Endothelial cell (in vitro differentiated cells): Measurements from ENCODE around the gene NOTUM. TPM values are rescaled to one million over a fixed set of nuclear protein-coding genes. Genes with fewer than 3 reads are reported as not detected.

Experiments
- DNase-seq: peaks from one replicate; pipeline ENCODE4 v3.0.0; 2021; ENCODE audit warnings: low spot score
- H3K27ac Mint-ChIP-seq: one replicate; pipeline ENCODE4 v1.8.0; 2021; ENCODE audit warnings: mixed read lengths, inconsistent platforms; ENCODE audit not compliant: unreplicated experiment
- H3K27me3 Mint-ChIP-seq: one replicate; pipeline ENCODE4 v1.8.0; 2021; ENCODE audit warnings: mild to moderate bottlenecking, moderate library complexity, mixed read lengths, inconsistent platforms; ENCODE audit not compliant: unreplicated experiment
- H3K36me3 Mint-ChIP-seq: one replicate; pipeline ENCODE4 v1.8.0; 2021; ENCODE audit warnings: mild to moderate bottlenecking, low read depth, mixed read lengths, inconsistent platforms; ENCODE audit not compliant: unreplicated experiment
- H3K4me1 Mint-ChIP-seq: one replicate; pipeline ENCODE4 v1.8.0; 2021; ENCODE audit warnings: mild to moderate bottlenecking, mixed read lengths, inconsistent platforms; ENCODE audit not compliant: unreplicated experiment
- H3K4me3 Mint-ChIP-seq: one replicate; pipeline ENCODE4 v1.8.0; 2021; ENCODE audit warnings: mild to moderate bottlenecking, mixed read lengths, inconsistent platforms; ENCODE audit not compliant: unreplicated experiment
- H3K9me3 Mint-ChIP-seq: one replicate; pipeline ENCODE4 v1.8.0; 2021; ENCODE audit warnings: mixed read lengths, inconsistent platforms; ENCODE audit not compliant: unreplicated experiment
- CTCF ChIP-seq: fragments of 200-600 bp; sonication (generic); IDR thresholded peaks from one replicate; pipeline ENCODE4 v1.5.0; 2021; ENCODE audit warnings: antibody characterized with exemption; ENCODE audit not compliant: unreplicated experiment
- total RNA-seq: library from RNA; stranded (reverse); fragmentation: NEBNext Ultra II Directional; extraction: Animal tissue kit (Norgen Biotek cat#: 25700); gene quantifications from one replicate; pipeline ENCODE4 v1.2.1, GENCODE V29; 2021; ENCODE audit not compliant: unreplicated experiment

NOTUM gene
- total RNA-seq, 1 donor from 2014 or later = not detected

GRCh38 chr17:82003411-82004381, 42.7 kb upstream of the NOTUM start:
- Mint-ChIP-seq H3K4me1 (peaks cover 4% of the 10 kb centered on the region), H3K9me3 (no peaks in the 10 kb centered on the region), H3K36me3 (no peaks in the 10 kb centered on the region), H3K4me3 (no peak overlapping the region), H3K27me3 (peaks cover 6% of the 10 kb centered on the region), H3K27ac (no peak overlapping the region)
- no peak for TF ChIP-seq CTCF
- no peak for DNase-seq

GRCh38 chr17:82001571-82002056, 40.6 kb upstream of the NOTUM start:
- DNase-seq = no peak
- TF ChIP-seq CTCF = no peak
- Mint-ChIP-seq H3K4me3 (no peak overlapping the region), H3K9me3 (no peaks in the 10 kb centered on the region), H3K4me1 (peaks cover 10% of the 10 kb centered on the region), H3K27ac (no peak overlapping the region), H3K27me3 (peaks cover 4% of the 10 kb centered on the region), H3K36me3 (no peaks in the 10 kb centered on the region)

GRCh38 chr17:82000803-82001570, 40.0 kb upstream of the NOTUM start:
- Mint-ChIP-seq H3K36me3 (no peaks in the 10 kb centered on the region), H3K4me1 (peaks cover 8% of the 10 kb centered on the region), H3K4me3 (no peak overlapping the region), H3K27ac (no peak overlapping the region), H3K27me3 (peaks cover 1% of the 10 kb centered on the region), H3K9me3 (no peaks in the 10 kb centered on the region)
- no peak for TF ChIP-seq CTCF
- DNase-seq = no peak

GRCh38 chr17:81999976-82000802, 39.2 kb upstream of the NOTUM start:
- no peak overlapping the region for H3K4me3 Mint-ChIP-seq
- H3K4me1 Mint-ChIP-seq = peaks cover 6% of the 10 kb centered on the region
- no peaks in the 10 kb centered on the region for H3K9me3 Mint-ChIP-seq
- no peaks in the 10 kb centered on the region for H3K36me3 Mint-ChIP-seq
- no peak for DNase-seq
- TF ChIP-seq CTCF = no peak
- H3K27me3 Mint-ChIP-seq = no peaks in the 10 kb centered on the region
- H3K27ac Mint-ChIP-seq = no peak overlapping the region
